ENCODE measurements around the gene GSC2.

GSC2 gene

GRCh38 chr22:19149991-19150390, at the start of gene GSC2:
Gene GSC2, minus strand, starts transcription at chr22:19150292. Its CDS starts 9 bp downstream, at chr22:19150283.
- peak within 1 kb of the TSS; percentile 10 for H3K4me3 ChIP-seq (ENCODE audit: low read depth, low read length)

- no peak overlapping the region for H3K4me3 ChIP-seq (ENCODE audit: low read depth, low read length)
These were observed 49.4 kb upstream of the GSC2 start for GRCh38 chr22:19199479-19199878.

- no peak overlapping the region for H3K4me3 ChIP-seq (ENCODE audit: low read depth, low read length)
These were observed 48.1 kb upstream of the GSC2 start for GRCh38 chr22:19197997-19198865.

- no peak overlapping the region for H3K4me3 ChIP-seq (ENCODE audit: low read depth, low read length)
These were observed 46.9 kb upstream of the GSC2 start for GRCh38 chr22:19196841-19197612.

- no peak overlapping the region for H3K4me3 ChIP-seq (ENCODE audit: low read depth, low read length)
These were observed 46.0 kb upstream of the GSC2 start for GRCh38 chr22:19195796-19196731.

- H3K4me3 ChIP-seq (ENCODE audit: low read depth, low read length): no peak overlapping the region
These were observed 44.9 kb upstream of the GSC2 start for GRCh38 chr22:19194766-19195536.

- H3K4me3 ChIP-seq (ENCODE audit: low read depth, low read length): no peak overlapping the region
These were observed 43.8 kb upstream of the GSC2 start for GRCh38 chr22:19193879-19194278.

GRCh38 chr22:19187716-19188563, 37.8 kb upstream of the GSC2 start:
- no peak overlapping the region for H3K4me3 ChIP-seq (ENCODE audit: low read depth, low read length)

- H3K4me3 ChIP-seq (ENCODE audit: low read depth, low read length): no peak overlapping the region
These were observed 34.3 kb upstream of the GSC2 start for GRCh38 chr22:19184276-19184997.

- H3K4me3 ChIP-seq (ENCODE audit: low read depth, low read length): no peak overlapping the region
These were observed 33.1 kb upstream of the GSC2 start for GRCh38 chr22:19183216-19183615.

GRCh38 chr22:19182472-19183157, 32.5 kb upstream of the GSC2 start:
- no peak overlapping the region for H3K4me3 ChIP-seq (ENCODE audit: low read depth, low read length)

- H3K4me3 ChIP-seq (ENCODE audit: low read depth, low read length): no peak overlapping the region
These were observed 31.8 kb upstream of the GSC2 start for GRCh38 chr22:19181786-19182471.

- no peak overlapping the region for H3K4me3 ChIP-seq (ENCODE audit: low read depth, low read length)
These were observed 30.8 kb upstream of the GSC2 start for GRCh38 chr22:19180740-19181410.

GRCh38 chr22:19180234-19180633, 30.1 kb upstream of the GSC2 start:
- no peak overlapping the region for H3K4me3 ChIP-seq (ENCODE audit: low read depth, low read length)

- H3K4me3 ChIP-seq (ENCODE audit: low read depth, low read length): peak overlapping the region; percentile 66
These were observed 29.5 kb upstream of the GSC2 start for GRCh38 chr22:19179497-19180048.

GRCh38 chr22:19178657-19179496, 28.8 kb upstream of the GSC2 start, which contains the start of gene SLC25A1:
Gene SLC25A1, minus strand, starts transcription at chr22:19178736. Its CDS starts 63 bp downstream, at chr22:19178673.
- peak within 1 kb of the TSS; percentile 67 for H3K4me3 ChIP-seq (ENCODE audit: low read depth, low read length)

All from iPS-11a (cell line).